ENCODE measurements around the gene TBL1XR1.

DNA sequence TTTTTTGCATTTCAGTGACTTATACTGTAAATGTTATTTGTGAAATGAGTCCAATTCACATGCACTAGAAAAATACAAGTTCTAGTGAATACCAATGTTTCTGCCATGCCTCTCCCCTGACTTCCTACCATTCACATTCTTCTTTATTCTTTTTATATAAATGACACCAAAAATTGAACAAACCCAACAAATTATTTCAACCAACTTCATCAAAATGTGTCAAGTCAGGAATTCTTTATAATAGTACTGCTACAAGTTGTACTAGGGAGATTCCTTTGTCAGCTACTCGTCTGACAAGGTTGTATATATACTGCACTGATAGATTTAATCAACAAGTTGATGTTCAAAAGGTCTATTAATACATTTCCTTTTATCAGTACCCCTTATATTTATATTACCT is 3.0 kb downstream of the TBL1XR1 start:
- TF ChIP-seq, protein P1, sequence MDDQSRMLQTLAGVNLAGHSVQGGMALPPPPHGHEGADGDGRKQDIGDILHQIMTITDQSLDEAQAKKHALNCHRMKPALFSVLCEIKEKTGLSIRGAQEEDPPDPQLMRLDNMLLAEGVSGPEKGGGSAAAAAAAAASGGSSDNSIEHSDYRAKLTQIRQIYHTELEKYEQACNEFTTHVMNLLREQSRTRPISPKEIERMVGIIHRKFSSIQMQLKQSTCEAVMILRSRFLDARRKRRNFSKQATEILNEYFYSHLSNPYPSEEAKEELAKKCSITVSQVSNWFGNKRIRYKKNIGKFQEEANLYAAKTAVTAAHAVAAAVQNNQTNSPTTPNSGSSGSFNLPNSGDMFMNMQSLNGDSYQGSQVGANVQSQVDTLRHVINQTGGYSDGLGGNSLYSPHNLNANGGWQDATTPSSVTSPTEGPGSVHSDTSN (CRISPR knock-in tag; IDR thresholded peaks at IDR 0.05; ENCODE audit: borderline replicate concordance), result no peak
- TF ChIP-seq ZNF292 (CRISPR knock-in tag; IDR thresholded peaks at IDR 0.05; ENCODE audit: borderline replicate concordance, low read depth) (no peak), JUN (CRISPR knock-in tag; IDR thresholded peaks at IDR 0.05) (no peak), REST (IDR thresholded peaks at IDR 0.05; ENCODE audit: borderline replicate concordance in 1 of 2, low read depth in 1 of 2, low read length in 2 of 2) (no peak), HDAC1 (CRISPR knock-in tag; IDR thresholded peaks at IDR 0.05) (no peak), ZNF629 (CRISPR knock-in tag; conservative IDR thresholded peaks at IDR 0.05) (no peak), CTCF (CRISPR knock-in tag; IDR thresholded peaks at IDR 0.05) (no peak), CHD2 (IDR thresholded peaks at IDR 0.05; ENCODE audit: low read depth, low read length) (no peak), TCF12 (IDR thresholded peaks at IDR 0.05) (no peak), TCF12 (CRISPR knock-in tag; IDR thresholded peaks at IDR 0.05) (no peak), KDM3A (CRISPR knock-in tag; IDR thresholded peaks at IDR 0.05; ENCODE audit: low read depth) (no peak), SIN3A (IDR thresholded peaks at IDR 0.05; ENCODE audit: borderline replicate concordance, low read depth, low read length) (no peak), ZSCAN20 (CRISPR knock-in tag; IDR thresholded peaks at IDR 0.05; ENCODE audit: borderline replicate concordance) (no peak), TEAD3 (CRISPR knock-in tag; optimal IDR thresholded peaks at IDR 0.05; ENCODE audit: borderline replicate concordance) (no peak)
- TF ChIP-seq, protein P2, sequence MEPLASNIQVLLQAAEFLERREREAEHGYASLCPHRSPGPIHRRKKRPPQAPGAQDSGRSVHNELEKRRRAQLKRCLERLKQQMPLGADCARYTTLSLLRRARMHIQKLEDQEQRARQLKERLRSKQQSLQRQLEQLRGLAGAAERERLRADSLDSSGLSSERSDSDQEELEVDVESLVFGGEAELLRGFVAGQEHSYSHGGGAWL (CRISPR knock-in tag; IDR thresholded peaks at IDR 0.05), result no peak
